Spleen (tissue), 11 donors: ENCODE results near the gene SYCP1. TPM values are rescaled to one million over a fixed set of nuclear protein-coding genes. Genes with fewer than 3 reads are reported as not detected.
"Not testable (repeated sequence)": the region's sequence is repeated elsewhere in the genome, so short reads cannot be mapped to it uniquely, and the experiment has no call there.

Experiments
- DNase-seq: peaks from one replicate; pipeline ENCODE4 v3.0.0-alpha.2; 2020
- H3K27ac ChIP-seq, 8 donors: fragments of 200-600 bp; sonication (generic) in 7 of 8; 1 replicate in 4 of 8; 2 replicates in 4 of 8; pipeline versions ENCODE4 v1.5.0 to v1.8.0; 2016 to 2021; ENCODE audit warnings: inconsistent platforms in 4 of 8, mild to moderate bottlenecking in 4 of 8, moderate library complexity in 1 of 8
- H3K27me3 ChIP-seq, 7 donors: fragments of 200-600 bp; sonication (generic) in 6 of 7; replicated peaks in 1 of 7; 1 replicate in 4 of 7; 2 replicates in 3 of 7; pipeline versions ENCODE4 v1.5.0 to v1.8.0; 2016 to 2021; ENCODE audit warnings: inconsistent platforms in 3 of 7, mild to moderate bottlenecking in 1 of 7
- H3K36me3 ChIP-seq, 6 donors: fragments of 200-600 bp; sonication (generic) in 5 of 6; 1 replicate in 4 of 6; 2 replicates in 2 of 6; pipeline versions ENCODE4 v1.5.0 to v1.8.0; 2016 to 2021; ENCODE audit warnings: inconsistent platforms in 2 of 6
- H3K4me1 ChIP-seq, 6 donors: fragments of 200-600 bp; sonication (generic) in 5 of 6; 1 replicate in 3 of 6; 2 replicates in 3 of 6; pipeline versions ENCODE4 v1.5.0 to v1.8.0; 2016 to 2021; ENCODE audit warnings: inconsistent platforms in 3 of 6
- H3K4me3 ChIP-seq, 8 donors: fragments of 200-600 bp; sonication (generic) in 7 of 8; 1 replicate in 4 of 8; 2 replicates in 4 of 8; pipeline versions ENCODE4 v1.5.0 to v1.8.0; 2016 to 2021; ENCODE audit warnings: inconsistent platforms in 4 of 8, mild to moderate bottlenecking in 4 of 8, moderate library complexity in 2 of 8
- H3K9me3 ChIP-seq, 8 donors: fragments of 200-600 bp; sonication (generic) in 7 of 8; 1 replicate in 4 of 8; 2 replicates in 4 of 8; pipeline versions ENCODE4 v1.5.0 to v1.8.0; 2016 to 2021; ENCODE audit warnings: inconsistent platforms in 4 of 8
- POLR2A ChIP-seq, 3 donors: fragments of 450-650 bp; IDR thresholded peaks; one replicate each; pipeline ENCODE4 v1.5.1; 2017; ENCODE audit warnings: antibody characterized with exemption in 3 of 3, mild to moderate bottlenecking in 1 of 3
- POLR2AphosphoS5 ChIP-seq, 3 donors: sonication (generic); formaldehyde crosslinking; IDR thresholded peaks; one replicate each; pipeline ENCODE4 v1.5.1; 2017; ENCODE audit warnings: antibody characterized with exemption in 3 of 3
- WGBS, 5 donors: extraction: QIAGEN DNeasy Blood & Tissue Kit in 3 of 5; methylation state at CpG; one replicate each; pipeline versions ENCODE4 v1.1.5 to v1.1.7; 2013 to 2018; 5-methylcytosine and 5-hydroxymethylcytosine counted together
- intact Hi-C: fragments of 100-400 bp; cut with DNase I; formaldehyde crosslinking; loops from one replicate; pipeline ENCODE4 v1.15.0; 2023; ENCODE audit warnings: low total_unique reads
- polyA plus RNA-seq, 3 donors: library from polyadenylated mRNA; stranded (reverse); fragments of 200-250 nt; gene quantifications; one replicate each; pipeline ENCODE4 v1.2.1, GENCODE V29; 2013
- total RNA-seq, 7 donors: library from RNA; depleted of rRNA in 3 of 7; stranded (reverse); fragments of >200 nt in 3 of 7; fragmentation: NEBNext Ultra II Directional in 4 of 7; extraction: Animal tissue kit (Norgen Biotek cat#: 25700) in 4 of 7; gene quantifications; one replicate each; pipeline versions ENCODE4 v1.1.0 to v1.2.1, GENCODE V29; 2016 to 2021
- TF ChIP-seq, protein P1 (sequence below), 11 experiments: fragments of 200-600 bp in 7 of 11; fragments of 450-650 bp in 4 of 11; sonication (generic) in 4 of 11; IDR thresholded peaks in 8 of 11; conservative IDR thresholded peaks in 3 of 11; 1 replicate in 7 of 11; 2 replicates in 4 of 11; pipeline versions ENCODE4 v1.4.0 to v1.8.0; 2016 to 2021; ENCODE audit warnings: antibody characterized with exemption in 11 of 11, inconsistent platforms in 4 of 11, mild to moderate bottlenecking in 1 of 11
- donor health status: healthy with polysubstance abuse.
- donor health status: DM: no; HTN: no; CAD: no; lungs with moderate emphysema.
- donor health status: DM: no; HTN: no; CAD: no.
- donor health status: Bipolar disorder and iron deficiency.
- donor health status: healthy.
- donor health status: DM: no; HTN: no; CAD: no.
- donor health status: DM: yes; HTN: yes; CAD: no.

The SYCP1 gene
- total and polyA plus RNA-seq, 10 donors, result not detected

DNA sequence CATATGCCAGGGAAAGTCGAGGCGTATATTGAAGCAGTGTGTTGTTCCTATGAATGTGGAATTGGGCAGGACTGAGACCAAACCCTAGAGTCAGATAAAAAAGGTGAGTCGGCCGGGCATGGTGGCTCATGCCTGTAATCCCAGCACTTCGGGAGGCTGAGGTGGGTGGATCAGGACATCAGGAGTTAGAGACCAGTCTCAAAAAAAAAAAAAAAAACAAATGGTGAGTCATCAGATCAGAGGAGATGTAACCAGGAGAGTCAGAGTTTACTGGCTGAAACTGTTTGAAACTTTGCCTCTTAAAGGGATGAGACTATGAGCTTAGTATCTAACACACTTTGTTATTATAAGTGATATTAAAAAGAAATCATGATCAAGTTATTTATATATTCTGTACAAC is 26.4 kb upstream of the SYCP1 start:
- Histone ChIP-seq H3K27ac (no peak overlapping the region), H3K27me3 (no peaks in the 10 kb centered on the region), H3K4me3 (no peak overlapping the region), H3K4me1 (no peaks in the 10 kb centered on the region), H3K9me3 (peaks cover 0 to 27% (median 10%) of the 10 kb centered on the region in 8 donors), H3K36me3 (no peaks in the 10 kb centered on the region)
- 83 to 91% (median 87%) methylated on average over 5 of the region's 5 CpGs for WGBS, 5 donors
- TF ChIP-seq POLR2AphosphoS5 (IDR thresholded peaks at IDR 0.05) (no peak), POLR2A (IDR thresholded peaks at IDR 0.05) (no peak)
- TF ChIP-seq, protein P1, sequence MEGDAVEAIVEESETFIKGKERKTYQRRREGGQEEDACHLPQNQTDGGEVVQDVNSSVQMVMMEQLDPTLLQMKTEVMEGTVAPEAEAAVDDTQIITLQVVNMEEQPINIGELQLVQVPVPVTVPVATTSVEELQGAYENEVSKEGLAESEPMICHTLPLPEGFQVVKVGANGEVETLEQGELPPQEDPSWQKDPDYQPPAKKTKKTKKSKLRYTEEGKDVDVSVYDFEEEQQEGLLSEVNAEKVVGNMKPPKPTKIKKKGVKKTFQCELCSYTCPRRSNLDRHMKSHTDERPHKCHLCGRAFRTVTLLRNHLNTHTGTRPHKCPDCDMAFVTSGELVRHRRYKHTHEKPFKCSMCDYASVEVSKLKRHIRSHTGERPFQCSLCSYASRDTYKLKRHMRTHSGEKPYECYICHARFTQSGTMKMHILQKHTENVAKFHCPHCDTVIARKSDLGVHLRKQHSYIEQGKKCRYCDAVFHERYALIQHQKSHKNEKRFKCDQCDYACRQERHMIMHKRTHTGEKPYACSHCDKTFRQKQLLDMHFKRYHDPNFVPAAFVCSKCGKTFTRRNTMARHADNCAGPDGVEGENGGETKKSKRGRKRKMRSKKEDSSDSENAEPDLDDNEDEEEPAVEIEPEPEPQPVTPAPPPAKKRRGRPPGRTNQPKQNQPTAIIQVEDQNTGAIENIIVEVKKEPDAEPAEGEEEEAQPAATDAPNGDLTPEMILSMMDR (IDR thresholded peaks at IDR 0.05 in 8 of 11, conservative IDR thresholded peaks at IDR 0.05 in 3 of 11), result no peak
- DNase-seq, result no peak
- intact Hi-C loops, result no loop called here

DNA sequence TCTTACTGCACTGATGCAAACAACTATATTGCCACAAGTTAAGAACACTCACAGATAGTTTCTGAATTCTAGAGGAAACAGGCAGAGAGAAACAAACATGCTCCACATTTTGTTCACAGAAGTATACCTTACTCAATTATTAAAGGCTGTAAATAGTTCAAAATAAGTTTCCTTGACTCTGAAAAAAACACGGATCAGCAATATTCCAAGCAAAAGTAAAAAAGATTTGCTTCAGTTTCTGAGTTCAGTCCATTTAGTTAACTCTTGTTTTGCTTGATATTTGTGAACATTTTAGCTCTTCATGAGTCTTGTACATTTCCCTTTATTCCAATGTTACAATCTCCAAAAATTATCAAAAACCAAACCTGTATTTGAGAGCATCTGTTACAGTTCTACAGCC is 24.6 kb upstream of the SYCP1 start:
- H3K4me1 ChIP-seq, H3K27me3 ChIP-seq, intact Hi-C loops, DNase-seq, H3K27ac ChIP-seq, H3K4me3 ChIP-seq, H3K36me3 ChIP-seq: not testable (repeated sequence)
- peaks cover 0 to 16% (median 0%) of the 10 kb centered on the region in 8 donors for H3K9me3 ChIP-seq
- 82 to 93% (median 85%) methylated on average over 1 of the region's 1 CpG for WGBS, 5 donors

DNA sequence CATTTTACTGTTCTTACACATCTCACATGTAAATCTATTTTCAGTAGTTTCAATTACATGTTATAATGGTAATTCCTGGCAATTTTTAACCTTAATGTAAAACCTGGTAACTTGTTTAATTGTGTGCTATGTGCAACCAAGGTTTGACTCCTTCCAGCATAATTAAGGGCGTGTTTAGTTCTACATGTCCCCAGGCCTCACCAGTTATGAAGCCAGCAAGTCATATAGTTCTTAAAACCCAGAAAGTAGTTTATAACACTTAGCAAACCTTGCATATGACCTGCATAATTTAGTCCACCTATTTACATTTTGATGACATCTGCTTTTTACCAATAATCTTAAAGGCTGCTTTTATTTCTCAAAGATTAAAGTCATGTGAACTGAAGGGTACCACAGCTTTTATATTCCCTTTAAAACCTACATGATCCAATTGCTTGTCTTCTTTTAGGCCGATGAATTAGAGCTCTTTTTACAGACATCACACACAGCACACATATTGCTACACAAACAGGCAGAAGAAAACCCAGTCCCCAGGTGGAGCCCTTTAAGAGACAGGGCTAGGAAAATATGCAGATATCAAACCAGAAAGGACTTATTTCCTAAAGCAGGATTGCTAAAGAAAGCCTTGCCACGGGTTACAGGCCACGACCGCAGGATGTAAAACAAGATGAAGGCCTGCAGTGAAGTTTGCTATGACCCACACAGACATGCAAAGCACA is 23.2 kb upstream of the SYCP1 start:
- Histone ChIP-seq H3K4me3 (no peak overlapping the region), H3K9me3 (peaks cover 0 to 8% (median 0%) of the 10 kb centered on the region in 8 donors), H3K36me3 (no peaks in the 10 kb centered on the region), H3K27ac (no peak overlapping the region), H3K4me1 (no peaks in the 10 kb centered on the region), H3K27me3 (no peaks in the 10 kb centered on the region)
- no peak for DNase-seq
- intact Hi-C loops, result no loop called here
- 68 to 84% (median 80%) methylated on average over 5 of the region's 5 CpGs for WGBS, 5 donors
- TF ChIP-seq, protein P1 (IDR thresholded peaks at IDR 0.05 in 8 of 11, conservative IDR thresholded peaks at IDR 0.05 in 3 of 11), result no peak
- TF ChIP-seq POLR2A (IDR thresholded peaks at IDR 0.05) (no peak), POLR2AphosphoS5 (IDR thresholded peaks at IDR 0.05) (no peak)

DNA sequence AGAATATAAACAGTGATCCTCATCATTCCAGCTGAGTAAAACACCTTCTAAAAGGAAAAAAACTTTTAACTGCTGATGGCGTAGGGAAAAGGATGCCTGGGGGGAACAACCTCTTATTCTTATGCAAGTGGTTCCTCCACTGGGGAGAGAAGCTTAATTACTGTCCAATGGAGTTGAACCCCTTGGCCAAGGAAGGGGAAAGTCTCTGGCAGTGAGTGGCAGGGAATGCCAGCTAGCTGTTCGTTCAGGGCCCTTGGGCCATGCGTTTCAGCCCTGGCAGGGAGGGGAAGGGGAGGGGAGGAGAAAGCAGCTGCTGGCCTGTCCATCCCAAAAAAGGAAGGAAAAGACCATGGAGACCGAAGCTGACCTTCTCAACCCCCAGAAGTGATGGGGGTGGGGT is 22.6 kb upstream of the SYCP1 start:
- peaks cover 0 to 8% (median 0%) of the 10 kb centered on the region in 8 donors for H3K9me3 ChIP-seq
- H3K27ac ChIP-seq, result no peak overlapping the region
- 75 to 80% (median 77%) methylated on average over 4 of the region's 4 CpGs for WGBS, 5 donors
- H3K4me1 ChIP-seq, result no peaks in the 10 kb centered on the region
- no peak for TF ChIP-seq POLR2A (IDR thresholded peaks at IDR 0.05)
- no peak for TF ChIP-seq POLR2AphosphoS5 (IDR thresholded peaks at IDR 0.05)
- TF ChIP-seq, protein P1 (IDR thresholded peaks at IDR 0.05 in 8 of 11, conservative IDR thresholded peaks at IDR 0.05 in 3 of 11), result no peak
- H3K27me3 ChIP-seq, result no peaks in the 10 kb centered on the region
- no peak overlapping the region for H3K4me3 ChIP-seq
- intact Hi-C loops, result no loop called here
- H3K36me3 ChIP-seq, result no peaks in the 10 kb centered on the region
- no peak for DNase-seq
